ENCODE data around the gene AGO4. TPM values are rescaled to one million over a fixed set of nuclear protein-coding genes. Genes with fewer than 3 reads are reported as not detected.

The AGO4 gene
- total RNA-seq, 1 donor: 13.8 TPM

DNA sequence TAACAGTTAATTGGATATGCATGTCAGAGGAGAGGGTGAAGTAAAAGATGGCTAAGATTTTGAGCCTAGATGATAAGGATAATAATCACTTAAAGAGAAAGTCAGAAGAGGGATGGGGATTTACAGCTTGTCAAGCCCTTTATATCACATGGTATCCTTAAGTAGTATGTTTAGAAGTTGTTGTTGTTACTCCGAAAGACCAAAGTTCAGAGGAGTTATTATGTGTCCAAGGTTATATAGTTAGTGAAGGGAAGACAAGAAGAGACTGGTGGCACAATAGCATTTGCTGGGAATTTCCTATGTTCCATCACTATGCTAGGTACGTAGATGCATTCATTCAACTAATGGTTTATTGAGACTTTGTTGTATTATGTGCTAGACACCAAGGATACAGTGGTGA lies 44.4 kb downstream of the AGO4 start:
- H3K4me3 ChIP-seq (ENCODE audit: low read depth, low read length): no peak overlapping the region
- no peak for DNase-seq (ENCODE audit: low read depth)
- TF ChIP-seq, protein P1, sequence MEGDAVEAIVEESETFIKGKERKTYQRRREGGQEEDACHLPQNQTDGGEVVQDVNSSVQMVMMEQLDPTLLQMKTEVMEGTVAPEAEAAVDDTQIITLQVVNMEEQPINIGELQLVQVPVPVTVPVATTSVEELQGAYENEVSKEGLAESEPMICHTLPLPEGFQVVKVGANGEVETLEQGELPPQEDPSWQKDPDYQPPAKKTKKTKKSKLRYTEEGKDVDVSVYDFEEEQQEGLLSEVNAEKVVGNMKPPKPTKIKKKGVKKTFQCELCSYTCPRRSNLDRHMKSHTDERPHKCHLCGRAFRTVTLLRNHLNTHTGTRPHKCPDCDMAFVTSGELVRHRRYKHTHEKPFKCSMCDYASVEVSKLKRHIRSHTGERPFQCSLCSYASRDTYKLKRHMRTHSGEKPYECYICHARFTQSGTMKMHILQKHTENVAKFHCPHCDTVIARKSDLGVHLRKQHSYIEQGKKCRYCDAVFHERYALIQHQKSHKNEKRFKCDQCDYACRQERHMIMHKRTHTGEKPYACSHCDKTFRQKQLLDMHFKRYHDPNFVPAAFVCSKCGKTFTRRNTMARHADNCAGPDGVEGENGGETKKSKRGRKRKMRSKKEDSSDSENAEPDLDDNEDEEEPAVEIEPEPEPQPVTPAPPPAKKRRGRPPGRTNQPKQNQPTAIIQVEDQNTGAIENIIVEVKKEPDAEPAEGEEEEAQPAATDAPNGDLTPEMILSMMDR (IDR thresholded peaks at IDR 0.05; ENCODE audit: insufficient read depth, low read depth, low read length): no peak

DNA sequence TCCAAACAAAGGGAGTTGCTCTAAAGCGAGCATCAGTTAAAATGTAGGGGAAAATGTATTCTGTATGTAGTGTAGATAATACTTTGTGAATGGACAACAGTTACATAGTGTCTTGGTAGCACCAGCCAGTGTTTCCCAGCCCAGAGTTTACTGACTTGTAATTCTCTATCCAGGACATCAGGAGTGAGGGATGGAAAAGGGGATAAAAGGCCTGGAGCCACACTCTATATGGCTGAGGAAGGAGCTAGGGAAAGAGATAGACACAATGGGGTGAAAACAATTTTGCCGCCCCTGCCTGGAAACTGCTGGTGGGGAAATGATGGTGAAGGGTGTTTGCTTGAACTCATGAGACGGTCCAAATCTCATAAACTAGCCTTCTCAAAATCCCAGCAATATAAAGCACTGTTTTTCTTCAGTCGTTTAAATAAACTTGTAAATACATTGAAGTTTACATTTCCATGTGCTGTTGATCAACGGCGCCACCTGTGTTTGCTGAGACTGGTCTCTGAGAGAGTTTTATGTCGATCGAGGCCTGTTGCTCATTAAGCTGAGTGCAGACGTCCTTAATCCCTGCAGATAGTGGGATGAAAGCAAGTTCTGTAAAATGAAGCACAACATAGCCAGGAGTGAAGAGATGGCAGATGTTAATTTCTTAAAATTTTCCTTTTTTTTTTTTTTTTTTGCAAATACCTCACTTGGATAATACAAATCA lies 47.3 kb downstream of the AGO4 start:
- DNase-seq (ENCODE audit: low read depth): peak; percentile 38
- TF ChIP-seq, protein P1 (IDR thresholded peaks at IDR 0.05; ENCODE audit: insufficient read depth, low read depth, low read length): no peak
- no peak overlapping the region for H3K4me3 ChIP-seq (ENCODE audit: low read depth, low read length)

DNA sequence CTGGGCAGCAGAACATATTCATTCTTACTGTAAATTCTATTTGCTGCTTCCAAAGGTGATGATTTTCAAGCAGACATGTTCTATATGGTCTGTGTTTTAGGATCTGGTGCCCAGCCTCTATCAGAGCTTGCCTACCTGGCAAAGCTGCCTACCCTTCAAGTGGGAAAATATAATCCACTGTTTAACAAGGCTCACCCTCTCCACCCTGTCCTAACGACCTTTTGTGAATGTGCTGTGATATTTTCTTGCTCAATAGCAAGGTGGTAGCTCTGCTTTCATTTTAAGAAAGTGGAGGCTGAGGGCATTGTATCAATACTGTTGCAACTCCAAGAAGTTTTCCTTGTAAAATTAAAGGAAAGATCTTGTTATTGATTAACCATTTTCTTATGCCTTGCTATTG lies 49.1 kb downstream of the AGO4 start:
- H3K4me3 ChIP-seq (ENCODE audit: low read depth, low read length): no peak overlapping the region
- DNase-seq (ENCODE audit: low read depth): no peak
- TF ChIP-seq, protein P1 (IDR thresholded peaks at IDR 0.05; ENCODE audit: insufficient read depth, low read depth, low read length): no peak

DNA sequence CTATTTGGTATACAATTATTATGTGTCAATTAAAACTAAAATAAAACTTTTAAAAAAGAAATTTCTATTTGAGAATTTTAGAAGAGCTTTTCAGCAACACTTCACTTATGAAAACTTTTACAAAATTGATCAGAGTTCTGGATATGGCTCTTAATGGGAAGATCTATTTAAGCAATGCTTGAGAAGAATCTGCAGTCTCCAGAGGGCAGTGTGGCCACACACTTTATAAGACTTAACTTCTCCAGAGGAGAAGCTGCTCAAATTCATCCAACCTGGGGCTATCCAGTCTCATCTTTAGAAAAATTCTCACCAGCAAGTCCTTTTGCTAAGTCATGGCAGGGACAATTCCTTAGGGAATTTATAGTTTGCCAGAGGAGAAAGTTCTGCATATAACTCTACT lies 50.0 kb downstream of the AGO4 start:
- peak; percentile 42 for DNase-seq (ENCODE audit: low read depth)
- TF ChIP-seq, protein P1 (IDR thresholded peaks at IDR 0.05; ENCODE audit: insufficient read depth, low read depth, low read length): peak; percentile 37

DNA sequence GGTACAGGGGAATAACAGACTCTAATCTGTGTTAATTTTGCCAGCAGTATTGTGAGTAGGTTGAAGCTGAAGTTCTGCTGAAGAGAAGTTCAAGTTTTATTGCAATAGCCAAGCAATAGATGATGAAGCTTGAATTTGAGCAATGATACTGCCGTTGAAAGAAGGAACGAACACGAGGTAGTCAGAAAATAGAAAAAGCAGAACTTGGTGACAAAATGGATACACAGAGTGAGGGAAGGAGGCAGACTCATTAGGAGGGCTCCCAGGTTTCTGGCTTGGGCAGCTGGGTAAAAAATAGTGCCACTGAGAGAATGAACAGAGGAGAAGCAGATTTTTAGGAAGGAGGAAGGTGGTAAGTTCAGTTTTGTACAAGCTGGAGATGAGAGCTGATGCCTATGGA lies 52.9 kb downstream of the AGO4 start:
- TF ChIP-seq, protein P1 (IDR thresholded peaks at IDR 0.05; ENCODE audit: insufficient read depth, low read depth, low read length): no peak
- no peak overlapping the region for H3K4me3 ChIP-seq (ENCODE audit: low read depth, low read length)
- DNase-seq (ENCODE audit: low read depth): no peak

More for the DNA sequence above, 50.0 kb downstream of the AGO4 start:
- no peak overlapping the region for H3K4me3 ChIP-seq (ENCODE audit: low read depth, low read length)

DNA sequence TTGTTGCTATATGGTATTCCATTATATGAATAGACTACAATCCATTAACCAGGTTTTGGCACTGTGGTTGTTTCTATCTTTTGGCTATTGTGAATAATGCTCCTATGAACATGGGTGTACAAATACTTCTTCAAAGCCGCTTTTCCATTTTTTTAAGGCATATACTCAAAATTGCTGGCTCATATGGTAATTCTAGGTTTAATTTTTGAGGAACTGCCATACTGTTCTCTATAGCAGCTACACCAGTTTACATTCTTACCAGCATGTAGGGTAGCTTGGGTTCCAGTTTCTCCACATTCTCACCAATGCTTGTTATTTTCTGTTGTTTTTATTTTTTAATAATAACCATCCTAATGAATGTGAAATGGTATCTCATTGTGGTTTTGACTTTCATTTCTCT lies 55.3 kb downstream of the AGO4 start:
- H3K4me3 ChIP-seq (ENCODE audit: low read depth, low read length): no peak overlapping the region
- DNase-seq (ENCODE audit: low read depth): no peak
- TF ChIP-seq, protein P1 (IDR thresholded peaks at IDR 0.05; ENCODE audit: insufficient read depth, low read depth, low read length): no peak

All from fibroblast of villous mesenchyme (primary cell).